ENCODE results near the gene AZU1.

AZU1 gene

DNA sequence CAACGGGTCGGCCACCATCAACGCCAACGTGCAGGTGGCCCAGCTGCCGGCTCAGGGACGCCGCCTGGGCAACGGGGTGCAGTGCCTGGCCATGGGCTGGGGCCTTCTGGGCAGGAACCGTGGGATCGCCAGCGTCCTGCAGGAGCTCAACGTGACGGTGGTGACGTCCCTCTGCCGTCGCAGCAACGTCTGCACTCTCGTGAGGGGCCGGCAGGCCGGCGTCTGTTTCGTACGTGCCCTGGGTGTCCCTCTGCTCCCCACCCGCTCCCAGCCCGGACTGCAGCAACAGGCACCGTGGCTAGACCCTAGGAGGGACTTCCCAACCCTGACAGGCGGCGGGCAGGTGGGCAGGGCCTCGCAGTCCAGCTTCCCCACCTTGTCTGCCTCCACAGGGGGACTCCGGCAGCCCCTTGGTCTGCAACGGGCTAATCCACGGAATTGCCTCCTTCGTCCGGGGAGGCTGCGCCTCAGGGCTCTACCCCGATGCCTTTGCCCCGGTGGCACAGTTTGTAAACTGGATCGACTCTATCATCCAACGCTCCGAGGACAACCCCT is 28.0 kb downstream of the AZU1 start:
- DNase-seq (ENCODE audit: low read depth): no peak

DNA sequence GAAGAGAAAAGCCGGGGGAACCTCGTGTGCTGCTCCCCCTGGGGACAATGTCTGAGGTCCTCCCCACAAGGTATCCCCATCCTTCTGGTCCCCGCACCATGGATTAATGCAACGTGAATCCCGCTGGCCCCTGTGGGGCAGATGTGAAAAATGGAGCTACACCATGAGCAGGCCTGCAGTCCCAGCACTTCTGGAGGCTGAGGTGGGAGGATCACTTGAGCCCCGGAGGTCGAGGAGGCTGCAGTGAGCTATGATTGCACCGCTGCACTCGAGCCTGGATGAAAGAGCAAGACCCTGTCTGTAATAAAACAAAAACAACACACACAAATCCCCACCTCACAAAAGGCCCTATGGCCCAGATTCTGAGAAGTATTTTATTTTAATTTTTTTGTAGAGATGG is 30.6 kb downstream of the AZU1 start:
- no peak for DNase-seq (ENCODE audit: low read depth)

DNA sequence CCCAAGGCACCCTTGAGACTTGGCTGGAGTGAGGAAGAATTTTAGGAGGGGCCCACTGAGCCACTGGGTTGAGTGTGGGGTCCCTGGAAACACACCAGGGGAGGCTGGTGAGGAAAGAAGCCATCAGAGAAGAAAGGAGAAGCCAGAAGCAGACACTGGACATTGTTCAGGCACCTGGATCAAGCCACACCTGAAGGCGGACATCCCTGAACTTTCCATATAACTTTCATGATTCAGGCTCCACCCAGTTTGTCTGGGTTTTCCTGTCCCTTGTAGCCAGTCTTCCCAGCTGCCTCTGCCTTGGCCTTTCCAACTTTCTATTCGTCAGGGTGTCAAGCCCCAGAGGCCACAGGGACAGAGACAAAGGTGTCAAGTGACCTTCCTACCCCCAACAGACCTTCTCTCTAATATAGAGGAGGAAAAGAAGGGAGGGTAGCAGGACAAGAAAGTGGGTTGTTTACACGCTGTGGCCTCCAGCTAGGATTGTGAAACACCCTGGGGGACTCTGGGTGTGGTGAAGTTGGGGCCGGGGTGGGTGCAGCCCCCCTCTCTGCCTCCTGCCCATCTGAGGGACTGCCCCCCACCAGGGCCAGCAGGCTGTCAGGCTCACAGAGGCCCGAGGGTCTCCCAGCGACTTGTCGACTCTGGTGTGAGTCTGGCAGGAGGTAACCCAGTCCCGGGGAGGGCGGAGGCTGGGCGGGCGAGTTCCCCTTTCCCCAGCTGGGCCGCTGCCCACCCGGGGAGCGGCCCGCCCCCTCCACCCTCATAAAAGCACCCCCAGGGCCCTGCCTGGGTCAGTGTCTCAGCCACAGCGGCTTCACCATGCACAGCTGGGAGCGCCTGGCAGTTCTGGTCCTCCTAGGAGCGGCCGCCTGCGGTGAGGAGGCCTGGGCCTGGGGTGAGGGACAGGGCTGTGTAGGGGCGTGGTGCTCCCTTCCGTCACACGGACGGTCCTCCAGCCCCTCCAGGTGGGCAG is 31.5 kb downstream of the AZU1 start, which contains the start of gene CFD:
TSS of gene CFD (plus strand) at position 797 of the 976 bp plus-strand sequence. CDS start at position 823, 26 bp downstream.
- no peak for DNase-seq (ENCODE audit: low read depth)

DNA sequence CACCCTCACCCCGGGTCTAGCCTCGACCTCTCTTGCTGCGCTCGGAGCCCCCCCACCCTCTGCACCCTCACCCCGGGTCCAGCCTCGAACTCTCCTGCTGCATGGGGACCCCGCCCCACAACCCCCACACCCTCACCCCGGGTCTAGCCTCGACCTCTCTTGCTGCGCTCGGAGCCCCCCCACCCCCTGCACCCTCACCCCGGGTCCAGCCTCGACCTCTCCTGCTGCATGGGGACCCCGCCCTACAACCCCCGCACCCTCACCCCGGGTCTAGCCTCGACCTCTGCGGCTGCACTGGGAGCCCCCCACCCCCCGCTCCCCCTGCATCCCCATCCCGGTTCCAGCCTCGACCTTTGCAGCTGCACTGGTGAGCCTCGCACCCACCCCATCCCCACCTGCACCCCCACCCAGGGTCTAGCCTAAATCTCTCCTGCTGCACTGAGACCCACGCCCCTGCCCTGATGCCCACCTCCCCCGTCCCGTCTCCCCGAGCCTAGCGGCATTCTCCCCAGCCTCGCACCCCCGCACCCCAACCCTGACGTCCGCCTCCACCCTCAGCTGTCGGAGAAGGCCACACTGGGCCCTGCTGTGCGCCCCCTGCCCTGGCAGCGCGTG is 33.6 kb downstream of the AZU1 start:
- DNase-seq (ENCODE audit: low read depth): no peak

DNA sequence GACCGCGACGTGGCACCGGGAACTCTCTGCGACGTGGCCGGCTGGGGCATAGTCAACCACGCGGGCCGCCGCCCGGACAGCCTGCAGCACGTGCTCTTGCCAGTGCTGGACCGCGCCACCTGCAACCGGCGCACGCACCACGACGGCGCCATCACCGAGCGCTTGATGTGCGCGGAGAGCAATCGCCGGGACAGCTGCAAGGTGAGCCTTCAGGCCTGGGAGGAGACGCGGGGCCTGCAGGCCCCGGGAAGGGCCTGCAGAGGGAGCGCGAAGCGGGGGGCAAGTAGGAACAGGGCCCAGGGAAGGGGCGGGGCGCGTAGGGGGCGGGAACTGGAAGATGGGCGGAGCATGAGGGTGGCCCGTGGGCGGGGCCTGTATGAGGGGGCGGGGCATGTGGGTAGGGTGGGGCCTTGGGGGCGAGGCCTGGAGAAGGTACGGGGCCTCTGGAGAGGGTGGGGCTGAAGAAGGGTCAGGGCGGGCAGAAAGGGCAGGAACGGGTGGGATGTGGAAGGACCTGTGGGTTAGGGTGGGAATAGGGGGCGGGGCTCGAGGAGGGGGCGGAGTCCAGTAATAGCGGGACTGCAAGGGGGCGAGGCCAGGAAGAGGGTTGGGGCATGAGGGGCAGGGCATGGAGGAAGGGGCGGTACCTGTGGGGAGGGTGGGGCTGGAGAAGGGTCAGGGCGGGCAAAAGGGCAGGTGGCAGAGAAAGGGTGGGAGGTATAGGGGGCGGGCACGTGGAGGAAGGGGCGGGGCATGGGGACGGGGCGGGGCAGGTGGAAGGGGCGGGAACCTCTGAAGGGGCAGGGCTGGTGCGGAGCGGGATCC is 34.3 kb downstream of the AZU1 start:
- peak; percentile 65 for DNase-seq (ENCODE audit: low read depth)

DNA sequence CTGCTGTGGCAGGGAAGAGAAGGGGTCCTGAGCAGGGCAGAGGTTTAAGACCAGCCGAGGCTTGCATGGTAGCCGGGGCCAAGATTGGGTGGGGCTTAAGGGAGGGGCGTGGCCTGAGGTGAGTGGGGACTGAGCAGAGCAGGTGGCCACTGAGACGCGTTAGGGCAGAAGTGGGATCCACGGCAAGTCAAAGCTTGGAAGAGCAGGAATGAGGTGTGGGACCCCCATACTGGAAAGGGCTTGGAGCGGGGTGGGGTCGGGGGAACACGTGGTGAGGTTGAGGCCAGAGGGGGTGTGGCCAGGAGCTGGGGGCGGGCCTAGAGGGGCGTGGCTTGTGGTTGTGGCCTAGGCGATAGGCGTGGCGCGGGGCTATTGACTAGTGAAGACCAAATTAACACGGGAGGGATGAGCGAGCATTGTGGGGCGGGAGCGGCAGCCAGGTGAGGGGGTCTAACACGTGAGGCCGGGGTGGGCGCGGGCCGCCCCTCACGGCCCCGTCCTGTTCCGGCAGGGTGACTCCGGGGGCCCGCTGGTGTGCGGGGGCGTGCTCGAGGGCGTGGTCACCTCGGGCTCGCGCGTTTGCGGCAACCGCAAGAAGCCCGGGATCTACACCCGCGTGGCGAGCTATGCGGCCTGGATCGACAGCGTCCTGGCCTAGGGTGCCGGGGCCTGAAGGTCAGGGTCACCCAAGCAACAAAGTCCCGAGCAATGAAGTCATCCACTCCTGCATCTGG is 35.1 kb downstream of the AZU1 start:
- peak; percentile 71 for DNase-seq (ENCODE audit: low read depth)

DNA sequence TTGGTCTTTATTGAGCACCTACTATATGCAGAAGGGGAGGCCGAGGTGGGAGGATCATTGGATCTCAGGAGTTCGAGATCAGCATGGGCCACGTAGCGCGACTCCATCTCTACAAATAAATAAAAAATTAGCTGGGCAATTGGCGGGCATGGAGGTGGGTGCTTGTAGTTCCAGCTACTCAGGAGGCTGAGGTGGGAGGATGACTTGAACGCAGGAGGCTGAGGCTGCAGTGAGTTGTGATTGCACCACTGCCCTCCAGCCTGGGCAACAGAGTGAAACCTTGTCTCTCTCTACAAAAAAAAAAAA is 35.6 kb downstream of the AZU1 start:
- DNase-seq (ENCODE audit: low read depth): no peak

DNA sequence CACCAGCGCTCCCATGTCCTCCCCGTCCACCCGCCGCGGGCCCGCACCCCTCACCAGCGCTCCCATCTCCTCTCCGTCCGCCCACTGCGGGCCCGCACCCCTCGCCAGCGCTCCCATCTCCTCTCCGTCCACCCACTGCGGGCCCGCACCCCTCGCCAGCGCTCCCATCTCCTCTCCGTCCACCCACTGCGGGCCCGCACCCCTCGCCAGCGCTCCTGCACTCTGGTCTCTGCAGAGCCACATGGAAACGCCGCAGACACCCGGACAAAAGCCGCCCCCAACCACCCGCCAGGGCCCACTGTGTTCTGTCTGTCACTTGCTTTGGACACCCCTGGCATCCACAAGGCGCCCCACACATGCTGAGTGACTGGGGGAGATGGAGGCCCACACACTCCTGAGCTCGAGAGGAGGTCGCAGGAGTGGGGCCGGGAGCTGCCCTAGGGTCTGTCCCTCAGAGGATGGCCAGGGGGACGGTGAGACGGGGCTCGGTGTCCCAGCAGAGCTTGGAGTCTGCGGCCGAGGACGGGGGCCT is 39.2 kb downstream of the AZU1 start:
- DNase-seq (ENCODE audit: low read depth): no peak

DNA sequence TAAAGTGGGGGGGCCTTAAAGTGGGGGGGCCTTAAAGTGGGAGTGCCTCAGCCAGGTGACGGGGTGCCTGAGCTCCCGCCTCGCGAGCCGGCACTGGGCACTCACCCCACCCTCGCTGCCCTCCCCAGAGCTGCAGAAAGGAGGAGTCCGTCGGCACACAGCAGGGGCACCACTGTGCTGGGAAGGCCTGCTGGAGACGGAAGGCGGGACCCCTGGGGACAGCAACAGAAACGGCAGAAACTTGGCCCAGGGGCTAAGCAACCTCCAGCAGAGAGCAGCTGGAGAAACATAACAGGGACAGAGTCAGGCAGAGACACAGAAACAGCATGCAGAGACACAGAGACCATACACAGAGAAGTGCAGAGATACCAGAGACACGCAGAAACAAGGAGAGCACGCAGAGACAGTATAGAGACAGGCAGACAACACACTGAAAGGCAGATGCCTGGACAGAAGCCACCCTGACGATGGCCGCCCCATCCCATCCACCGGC is 39.7 kb downstream of the AZU1 start:
- DNase-seq (ENCODE audit: low read depth): no peak

DNA sequence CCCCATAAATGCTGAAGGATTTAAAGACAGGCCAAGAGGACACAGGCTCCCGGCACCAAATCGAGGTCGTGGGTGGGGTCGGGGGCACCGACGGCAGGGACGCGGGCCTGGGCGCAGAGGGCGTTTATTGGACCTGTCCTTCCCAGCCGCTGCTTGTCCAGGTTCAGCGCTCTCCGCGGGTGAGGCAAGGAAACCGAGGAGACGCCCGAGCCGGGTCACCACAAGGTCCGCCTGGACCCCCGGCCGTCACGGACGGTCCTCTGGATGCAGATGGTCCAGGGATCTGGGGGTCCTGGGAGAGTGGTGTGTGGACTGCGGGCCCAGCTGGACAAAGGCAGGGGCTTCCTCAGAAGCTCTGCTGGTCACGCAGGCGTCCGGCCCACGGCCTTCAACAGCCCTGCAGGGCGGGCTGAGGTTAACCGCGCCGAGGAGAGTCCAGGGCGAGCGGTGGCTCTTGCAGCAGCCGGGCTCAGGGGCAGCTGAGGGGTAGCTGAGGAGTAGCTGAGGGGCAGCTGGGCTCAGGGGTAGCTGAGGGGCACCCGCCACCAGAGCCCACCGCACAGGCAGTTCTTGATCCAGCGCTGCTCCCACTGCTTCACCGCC is 40.3 kb downstream of the AZU1 start:
- no peak for DNase-seq (ENCODE audit: low read depth)

DNA sequence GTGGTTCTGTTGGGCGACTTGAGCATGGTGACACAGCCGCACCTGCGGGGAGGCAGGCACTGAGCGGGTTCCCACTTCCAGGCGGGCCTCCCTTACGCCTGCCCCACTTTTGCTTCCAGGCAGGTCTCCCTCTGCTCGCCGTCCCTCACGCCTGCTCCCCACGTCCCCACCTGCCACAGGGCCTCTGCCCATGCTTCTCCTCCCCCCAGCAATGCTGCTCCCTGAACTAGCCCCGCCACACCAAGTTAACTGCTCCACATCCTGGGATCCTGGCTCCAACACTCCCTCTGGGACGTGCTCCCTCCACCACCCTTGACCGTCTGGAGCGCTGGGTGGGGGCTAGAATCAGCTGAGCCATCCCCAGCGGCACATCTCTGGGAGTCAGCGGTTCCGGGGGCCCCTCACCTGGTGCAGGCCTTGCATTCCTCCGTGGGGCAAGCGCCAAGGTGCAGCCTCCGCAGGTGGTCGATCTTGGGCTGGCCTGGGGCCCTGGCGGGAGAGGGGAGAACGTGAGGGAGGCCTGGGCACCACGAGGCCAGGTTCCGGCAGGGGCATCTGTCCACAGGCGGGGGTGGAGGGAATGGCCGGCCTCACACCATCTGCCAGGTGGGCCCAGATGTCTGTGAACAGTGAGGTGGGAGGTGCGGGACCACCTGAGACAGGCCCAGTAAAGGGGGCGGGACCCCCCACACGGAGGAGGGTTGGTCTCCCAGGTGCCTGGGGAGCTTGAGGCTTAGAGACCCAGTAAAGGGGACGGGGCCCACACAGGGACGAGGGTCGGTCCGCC is 41.0 kb downstream of the AZU1 start:
- DNase-seq (ENCODE audit: low read depth): no peak

DNA sequence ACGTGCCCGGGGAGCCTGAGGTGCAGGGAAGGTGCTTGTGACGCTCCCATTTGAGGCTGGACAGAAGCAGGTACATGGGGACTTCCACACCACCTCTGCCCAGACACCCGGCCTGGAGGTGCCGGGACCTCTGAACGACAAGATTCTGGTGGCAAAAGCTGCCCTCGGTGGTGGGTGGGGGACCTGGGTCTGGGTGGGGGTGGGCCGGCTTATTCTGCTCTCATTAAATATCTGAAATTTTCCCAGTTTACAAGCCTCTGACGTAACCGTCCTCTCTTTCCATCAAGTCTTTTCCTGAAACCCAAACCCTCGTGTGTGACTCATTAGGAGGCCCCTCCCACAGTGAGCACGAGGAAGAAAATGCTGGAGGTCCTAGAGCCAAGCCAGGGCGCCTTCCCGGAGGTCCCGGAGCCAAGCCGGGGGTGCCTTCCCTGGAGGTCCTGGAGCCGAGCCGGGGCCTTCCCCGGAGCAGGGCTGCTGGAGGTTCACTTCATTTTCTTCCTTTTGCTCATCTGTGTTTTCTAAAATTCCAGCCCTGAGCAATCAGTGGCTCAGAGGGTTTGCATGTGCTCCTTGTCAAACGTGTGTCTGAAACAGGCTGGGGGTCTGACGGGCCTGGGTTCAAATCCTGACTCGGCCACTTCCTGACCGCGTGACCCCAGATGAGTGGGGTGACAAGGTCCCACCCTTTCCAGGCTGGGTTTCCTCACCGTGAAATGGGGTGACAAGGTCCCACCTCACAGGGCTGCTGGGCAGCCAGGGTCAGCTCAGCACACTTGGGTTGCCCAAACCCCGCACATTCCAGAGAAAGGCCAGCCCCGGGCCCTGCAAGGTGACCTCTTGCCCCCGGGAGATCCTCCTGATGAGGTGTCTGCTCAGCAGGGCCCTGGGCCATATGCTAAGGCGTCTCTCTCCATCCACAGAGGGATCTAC is 41.9 kb downstream of the AZU1 start:
- DNase-seq (ENCODE audit: low read depth): no peak

DNA sequence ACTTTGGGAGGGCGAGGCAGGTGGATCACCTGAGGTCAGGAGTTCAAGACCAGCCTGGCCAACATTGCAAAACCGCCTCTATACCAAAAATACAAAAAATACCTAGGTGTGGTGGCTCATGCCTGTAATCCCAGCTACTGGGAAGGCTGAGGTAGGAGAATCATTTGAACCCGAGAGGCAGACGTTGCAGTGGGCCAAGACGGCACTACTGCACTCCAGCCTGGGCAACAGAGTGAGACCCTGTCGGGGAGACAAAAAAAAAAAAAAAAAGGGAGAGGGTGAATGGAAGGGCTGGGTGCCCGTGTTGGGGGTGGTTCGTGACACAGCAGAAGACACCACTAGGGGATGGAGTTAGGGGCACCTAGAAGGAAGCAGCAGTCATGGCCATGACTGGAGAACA is 42.7 kb downstream of the AZU1 start:
- no peak for DNase-seq (ENCODE audit: low read depth)

DNA sequence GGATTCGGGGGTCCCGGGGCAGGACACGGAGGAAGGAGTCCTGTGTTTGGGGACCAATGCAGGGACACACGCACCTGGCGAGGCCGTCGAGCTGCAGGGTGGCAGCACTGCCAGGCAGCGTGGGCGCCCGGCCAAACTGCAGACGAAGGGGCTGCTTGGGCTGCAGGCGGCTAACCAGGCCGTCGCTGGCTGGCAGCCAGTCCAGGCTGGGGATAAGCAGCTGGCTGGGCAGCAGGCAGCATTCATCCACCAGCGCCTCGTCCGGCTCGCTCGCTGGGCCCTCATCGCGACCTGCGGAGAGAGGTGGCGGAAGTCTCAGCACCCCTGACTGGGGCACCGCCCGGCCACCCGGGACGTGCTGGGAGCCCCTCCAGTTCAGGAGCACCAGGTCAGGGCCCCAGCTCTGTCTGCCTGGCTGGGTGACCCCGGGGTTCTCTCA is 43.3 kb downstream of the AZU1 start:
- no peak for DNase-seq (ENCODE audit: low read depth)

DNA sequence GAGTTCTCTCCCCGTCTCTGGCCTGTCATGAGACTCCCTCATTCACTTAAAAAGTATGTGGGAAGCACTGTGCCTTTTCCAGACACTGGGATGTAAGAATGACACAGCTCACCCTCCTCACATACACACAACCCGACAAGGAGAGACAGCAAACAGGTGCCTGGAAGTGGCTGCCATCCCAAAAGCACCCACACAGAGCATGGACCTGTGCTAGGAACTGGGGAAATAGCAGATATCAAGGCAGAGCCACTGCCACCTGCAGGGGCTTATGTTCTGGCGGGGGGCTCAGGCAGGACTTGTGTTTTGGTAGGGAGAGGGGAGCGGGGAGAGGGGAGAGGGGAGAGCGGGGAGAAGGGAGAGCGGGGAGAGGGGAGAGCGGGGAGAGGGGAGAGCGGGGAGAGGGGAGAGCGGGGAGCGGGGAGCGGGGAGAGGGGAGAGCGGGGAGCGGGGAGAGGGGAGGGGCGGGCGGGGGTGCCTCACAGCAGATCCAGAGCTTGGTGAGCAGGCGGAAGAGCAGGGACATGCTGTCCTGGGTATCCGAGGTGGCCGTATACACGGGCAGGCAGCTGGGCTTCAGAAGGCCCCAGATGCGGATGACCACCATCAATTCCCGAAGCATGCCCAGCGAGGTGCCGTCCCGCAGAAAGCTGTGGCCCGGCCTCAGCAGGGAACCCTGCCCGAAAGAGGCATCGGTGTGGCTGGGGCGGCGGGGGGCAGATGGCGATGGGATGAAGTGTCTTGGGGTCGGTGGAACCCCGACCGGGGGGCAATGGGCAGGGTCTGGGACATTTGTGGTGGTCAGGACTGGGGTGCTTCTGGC is 44.0 kb downstream of the AZU1 start:
- DNase-seq (ENCODE audit: low read depth): peak; percentile 15

DNA sequence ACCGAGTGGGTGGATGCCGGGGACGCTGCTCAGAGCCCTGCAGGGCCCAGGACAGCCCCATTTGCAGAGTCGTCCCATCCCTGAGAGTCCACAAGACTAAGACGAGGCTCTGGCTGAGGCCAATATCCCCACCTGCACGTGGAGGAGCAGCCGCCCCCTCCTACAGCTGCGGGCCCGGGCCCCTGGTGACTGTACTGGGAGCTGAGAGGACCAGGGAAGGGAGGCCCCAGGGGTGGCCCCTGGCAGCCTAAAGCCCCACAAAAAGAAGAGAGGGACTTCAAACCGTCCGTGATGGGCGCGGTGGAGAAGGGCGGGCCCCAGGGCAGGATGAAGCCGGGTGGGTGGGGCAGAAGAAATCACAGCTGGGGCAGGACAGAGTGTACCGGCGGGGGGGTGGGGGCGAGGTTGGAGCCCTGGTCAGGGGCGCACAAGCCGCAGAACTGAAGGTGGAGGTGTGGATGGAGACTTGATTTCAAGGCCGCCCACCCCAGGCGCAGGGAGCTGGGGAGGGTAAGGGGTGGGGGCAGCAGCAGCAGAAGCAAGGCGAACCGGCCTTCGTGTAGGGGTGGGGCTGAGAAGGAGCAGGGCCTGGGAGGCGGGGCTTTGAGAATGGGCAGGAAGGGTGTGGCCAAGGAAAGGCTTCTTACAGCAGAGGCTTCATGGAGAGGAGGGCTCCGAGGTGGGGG is 44.8 kb downstream of the AZU1 start:
- peak; percentile 78 for DNase-seq (ENCODE audit: low read depth)

DNA sequence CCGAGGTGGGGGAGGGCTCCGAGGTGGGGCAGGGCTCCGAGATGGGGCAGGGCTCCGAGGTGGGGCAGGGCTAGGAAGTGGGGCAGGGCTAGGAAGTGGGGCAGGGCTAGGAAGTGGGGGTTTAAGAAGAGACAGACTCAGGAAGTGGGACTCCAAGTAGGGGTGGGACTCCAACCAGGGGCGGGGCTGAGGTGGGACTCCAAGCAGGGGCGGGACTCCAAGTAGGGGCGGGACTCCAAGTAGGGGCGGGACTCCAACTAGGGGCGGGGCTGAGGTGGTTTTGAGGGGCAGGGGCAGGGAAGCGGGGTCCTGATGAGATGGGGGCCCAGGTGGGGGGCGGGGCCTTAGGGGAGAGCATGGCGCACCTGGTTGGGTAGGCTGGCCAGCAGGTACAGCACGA is 45.4 kb downstream of the AZU1 start:
- DNase-seq (ENCODE audit: low read depth): peak; percentile 48
